ENCODE results near the gene RARS2.
A peak's percentile ranks its signal among the peaks of the same experiment; 100 is the strongest.

GRCh38 chr6:87558446-87558845 is 31.3 kb downstream of the RARS2 start:
- TF ChIP-seq CTCF (tag by site-specific recombination; IDR thresholded peaks at IDR 0.05) (no peak), ZFP3 (tag by site-specific recombination; IDR thresholded peaks at IDR 0.05; ENCODE audit: low read depth) (no peak), ZBTB48 (tag by site-specific recombination; IDR thresholded peaks at IDR 0.05) (no peak), ZNF274 (IDR thresholded peaks at IDR 0.05; ENCODE audit: low read length) (no peak), ZNF274 (tag by site-specific recombination; IDR thresholded peaks at IDR 0.05; ENCODE audit: borderline replicate concordance) (no peak), ZNF37A (tag by site-specific recombination; IDR thresholded peaks at IDR 0.05) (no peak)
- TF ChIP-seq, protein P1, sequence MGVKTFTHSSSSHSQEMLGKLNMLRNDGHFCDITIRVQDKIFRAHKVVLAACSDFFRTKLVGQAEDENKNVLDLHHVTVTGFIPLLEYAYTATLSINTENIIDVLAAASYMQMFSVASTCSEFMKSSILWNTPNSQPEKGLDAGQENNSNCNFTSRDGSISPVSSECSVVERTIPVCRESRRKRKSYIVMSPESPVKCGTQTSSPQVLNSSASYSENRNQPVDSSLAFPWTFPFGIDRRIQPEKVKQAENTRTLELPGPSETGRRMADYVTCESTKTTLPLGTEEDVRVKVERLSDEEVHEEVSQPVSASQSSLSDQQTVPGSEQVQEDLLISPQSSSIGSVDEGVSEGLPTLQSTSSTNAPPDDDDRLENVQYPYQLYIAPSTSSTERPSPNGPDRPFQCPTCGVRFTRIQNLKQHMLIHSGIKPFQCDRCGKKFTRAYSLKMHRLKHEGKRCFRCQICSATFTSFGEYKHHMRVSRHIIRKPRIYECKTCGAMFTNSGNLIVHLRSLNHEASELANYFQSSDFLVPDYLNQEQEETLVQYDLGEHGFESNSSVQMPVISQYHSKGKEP (tag by site-specific recombination; IDR thresholded peaks at IDR 0.05), result 0 out of 2 replicates have a peak, but pooled peaks have one; percentile 35
- TF ChIP-seq, protein P2, sequence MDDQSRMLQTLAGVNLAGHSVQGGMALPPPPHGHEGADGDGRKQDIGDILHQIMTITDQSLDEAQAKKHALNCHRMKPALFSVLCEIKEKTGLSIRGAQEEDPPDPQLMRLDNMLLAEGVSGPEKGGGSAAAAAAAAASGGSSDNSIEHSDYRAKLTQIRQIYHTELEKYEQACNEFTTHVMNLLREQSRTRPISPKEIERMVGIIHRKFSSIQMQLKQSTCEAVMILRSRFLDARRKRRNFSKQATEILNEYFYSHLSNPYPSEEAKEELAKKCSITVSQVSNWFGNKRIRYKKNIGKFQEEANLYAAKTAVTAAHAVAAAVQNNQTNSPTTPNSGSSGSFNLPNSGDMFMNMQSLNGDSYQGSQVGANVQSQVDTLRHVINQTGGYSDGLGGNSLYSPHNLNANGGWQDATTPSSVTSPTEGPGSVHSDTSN (CRISPR knock-in tag; IDR thresholded peaks at IDR 0.05), result no peak
- TF ChIP-seq, protein P3, sequence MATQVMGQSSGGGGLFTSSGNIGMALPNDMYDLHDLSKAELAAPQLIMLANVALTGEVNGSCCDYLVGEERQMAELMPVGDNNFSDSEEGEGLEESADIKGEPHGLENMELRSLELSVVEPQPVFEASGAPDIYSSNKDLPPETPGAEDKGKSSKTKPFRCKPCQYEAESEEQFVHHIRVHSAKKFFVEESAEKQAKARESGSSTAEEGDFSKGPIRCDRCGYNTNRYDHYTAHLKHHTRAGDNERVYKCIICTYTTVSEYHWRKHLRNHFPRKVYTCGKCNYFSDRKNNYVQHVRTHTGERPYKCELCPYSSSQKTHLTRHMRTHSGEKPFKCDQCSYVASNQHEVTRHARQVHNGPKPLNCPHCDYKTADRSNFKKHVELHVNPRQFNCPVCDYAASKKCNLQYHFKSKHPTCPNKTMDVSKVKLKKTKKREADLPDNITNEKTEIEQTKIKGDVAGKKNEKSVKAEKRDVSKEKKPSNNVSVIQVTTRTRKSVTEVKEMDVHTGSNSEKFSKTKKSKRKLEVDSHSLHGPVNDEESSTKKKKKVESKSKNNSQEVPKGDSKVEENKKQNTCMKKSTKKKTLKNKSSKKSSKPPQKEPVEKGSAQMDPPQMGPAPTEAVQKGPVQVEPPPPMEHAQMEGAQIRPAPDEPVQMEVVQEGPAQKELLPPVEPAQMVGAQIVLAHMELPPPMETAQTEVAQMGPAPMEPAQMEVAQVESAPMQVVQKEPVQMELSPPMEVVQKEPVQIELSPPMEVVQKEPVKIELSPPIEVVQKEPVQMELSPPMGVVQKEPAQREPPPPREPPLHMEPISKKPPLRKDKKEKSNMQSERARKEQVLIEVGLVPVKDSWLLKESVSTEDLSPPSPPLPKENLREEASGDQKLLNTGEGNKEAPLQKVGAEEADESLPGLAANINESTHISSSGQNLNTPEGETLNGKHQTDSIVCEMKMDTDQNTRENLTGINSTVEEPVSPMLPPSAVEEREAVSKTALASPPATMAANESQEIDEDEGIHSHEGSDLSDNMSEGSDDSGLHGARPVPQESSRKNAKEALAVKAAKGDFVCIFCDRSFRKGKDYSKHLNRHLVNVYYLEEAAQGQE (tag by site-specific recombination; IDR thresholded peaks at IDR 0.05), result no peak
